ENCODE measurements around the gene FGFRL1.
"Not testable (repeated sequence)": the region's sequence is repeated elsewhere in the genome, so short reads cannot be mapped to it uniquely, and the experiment has no call there.

The FGFRL1 gene

GRCh38 chr4:1053080-1053661, 41.7 kb downstream of the FGFRL1 start:
- Histone ChIP-seq H3K79me2 (ENCODE audit: insufficient read depth, low read length) (no peaks in the 10 kb centered on the region), H3K4me1 (ENCODE audit: insufficient read depth, low read length) (peaks cover 10% of the 10 kb centered on the region), H3K4me3 (ENCODE audit: low read depth in 1 of 2, low read length in 2 of 2) (no peak overlapping the region), H2AFZ (ENCODE audit: low read depth, low read length) (no peak overlapping the region), H3K9ac (ENCODE audit: low read depth, low read length) (no peak overlapping the region), H3K36me3 (ENCODE audit: insufficient read depth, low read length) (no peaks in the 10 kb centered on the region), H3K27me3 (ENCODE audit: insufficient read depth, low read length, poor library complexity) (peaks cover 15% of the 10 kb centered on the region), H3K4me2 (ENCODE audit: insufficient read depth, low read length) (no peak overlapping the region), H3K9me3 (ENCODE audit: insufficient read depth, low read length, severe bottlenecking) (no peaks in the 10 kb centered on the region), H4K20me1 (ENCODE audit: insufficient read depth, low read length) (no peaks in the 10 kb centered on the region), H3K27ac (ENCODE audit: low read length) (no peak overlapping the region)
- ATAC-seq (ENCODE audit: insufficient read depth, low read depth) (no peak), DNase-seq (no peak)
- no peak for TF ChIP-seq CTCF (IDR thresholded peaks at IDR 0.05; ENCODE audit: borderline replicate concordance, extremely low read depth, low read length, poor library complexity, severe bottlenecking)
- TF ChIP-seq EZH2 (IDR thresholded peaks at IDR 0.05; ENCODE audit: borderline replicate concordance, low read depth, low read length, severe bottlenecking): no peak

- DNase-seq; H3K9me3 ChIP-seq (ENCODE audit: insufficient read depth, low read length, severe bottlenecking); H3K9ac ChIP-seq (ENCODE audit: low read depth, low read length); H3K4me3 ChIP-seq (ENCODE audit: low read depth in 1 of 2, low read length in 2 of 2); H3K4me2 ChIP-seq (ENCODE audit: insufficient read depth, low read length); H3K4me1 ChIP-seq (ENCODE audit: insufficient read depth, low read length); H4K20me1 ChIP-seq (ENCODE audit: insufficient read depth, low read length); H2AFZ ChIP-seq (ENCODE audit: low read depth, low read length); ATAC-seq (ENCODE audit: insufficient read depth, low read depth); H3K79me2 ChIP-seq (ENCODE audit: insufficient read depth, low read length); H3K36me3 ChIP-seq (ENCODE audit: insufficient read depth, low read length); H3K27ac ChIP-seq (ENCODE audit: low read length): not testable (repeated sequence)
- peaks cover 15% of the 10 kb centered on the region for H3K27me3 ChIP-seq (ENCODE audit: insufficient read depth, low read length, poor library complexity)
Observed at GRCh38 chr4:1053891-1054290, 42.5 kb downstream of the FGFRL1 start.

- peaks cover 15% of the 10 kb centered on the region for H3K27me3 ChIP-seq (ENCODE audit: insufficient read depth, low read length, poor library complexity)
- DNase-seq: not testable (repeated sequence)
Observed at GRCh38 chr4:1054696-1055242, 43.3 kb downstream of the FGFRL1 start.

GRCh38 chr4:1055243-1055701, 43.8 kb downstream of the FGFRL1 start:
- H2AFZ ChIP-seq (ENCODE audit: low read depth, low read length): peak overlapping the region; percentile 57; the same call in 1 of the 2 replicates
- not testable (repeated sequence) for H3K36me3 ChIP-seq (ENCODE audit: insufficient read depth, low read length); H3K79me2 ChIP-seq (ENCODE audit: insufficient read depth, low read length); H3K9ac ChIP-seq (ENCODE audit: low read depth, low read length); H3K27ac ChIP-seq (ENCODE audit: low read length); H4K20me1 ChIP-seq (ENCODE audit: insufficient read depth, low read length); H3K9me3 ChIP-seq (ENCODE audit: insufficient read depth, low read length, severe bottlenecking); DNase-seq; H3K4me1 ChIP-seq (ENCODE audit: insufficient read depth, low read length)
- peak overlapping the region in 1 of 2 experiments; percentile 41; a peak in 1 of 4 replicates for H3K4me3 ChIP-seq (ENCODE audit: low read depth in 1 of 2, low read length in 2 of 2)
- peak overlapping the region; percentile 55; the same call in 1 of the 2 replicates for H3K4me2 ChIP-seq (ENCODE audit: insufficient read depth, low read length)
- 0 out of 3 replicates have a peak, but pooled peaks have one; percentile 6 for ATAC-seq (ENCODE audit: insufficient read depth, low read depth)
- peaks cover 15% of the 10 kb centered on the region for H3K27me3 ChIP-seq (ENCODE audit: insufficient read depth, low read length, poor library complexity)

More at GRCh38 chr4:1054696-1055242, 43.3 kb downstream of the FGFRL1 start:
- not testable (repeated sequence) for H3K36me3 ChIP-seq (ENCODE audit: insufficient read depth, low read length); H3K9ac ChIP-seq (ENCODE audit: low read depth, low read length); H3K9me3 ChIP-seq (ENCODE audit: insufficient read depth, low read length, severe bottlenecking); H3K4me3 ChIP-seq (ENCODE audit: low read depth in 1 of 2, low read length in 2 of 2); H3K4me2 ChIP-seq (ENCODE audit: insufficient read depth, low read length); H4K20me1 ChIP-seq (ENCODE audit: insufficient read depth, low read length); H3K4me1 ChIP-seq (ENCODE audit: insufficient read depth, low read length); H2AFZ ChIP-seq (ENCODE audit: low read depth, low read length); H3K79me2 ChIP-seq (ENCODE audit: insufficient read depth, low read length); ATAC-seq (ENCODE audit: insufficient read depth, low read depth); H3K27ac ChIP-seq (ENCODE audit: low read length)

All from DND-41 (cell line).